CD4-positive, alpha-beta T cell treated with Interleukin-17A for 1 hour (primary cell): ENCODE measurements around the gene CLDND1.

Source experiments
- DNase-seq: peaks from one replicate; pipeline ENCODE4 v3.0.0-alpha.2; 2020

CLDND1 gene

GRCh38 chr3:98513091-98513511, 9.6 kb downstream of the CLDND1 start:
- no peak for DNase-seq

GRCh38 chr3:98512576-98512975, 10.1 kb downstream of the CLDND1 start:
- DNase-seq: no peak

- DNase-seq: peak; percentile 26
These were observed 14.1 kb downstream of the CLDND1 start for GRCh38 chr3:98508582-98508981.

GRCh38 chr3:98504539-98504938, 18.2 kb downstream of the CLDND1 start:
- no peak for DNase-seq

GRCh38 chr3:98501863-98502576, 20.7 kb downstream of the CLDND1 start:
- no peak for DNase-seq

- no peak for DNase-seq
These were observed 21.4 kb downstream of the CLDND1 start for GRCh38 chr3:98501270-98501669.

- no peak for DNase-seq
These were observed 22.7 kb downstream of the CLDND1 start for GRCh38 chr3:98500019-98500418.

GRCh38 chr3:98497381-98497780, 25.3 kb downstream of the CLDND1 start, which contains the start of gene OR5K2:
Gene OR5K2 (plus strand): TSS chr3:98497681. CDS start chr3:98497681, 0 bp downstream.
- no peak for DNase-seq

- no peak for DNase-seq
These were observed 39.1 kb downstream of the CLDND1 start for GRCh38 chr3:98483626-98484025.

GRCh38 chr3:98482717-98483482, 39.8 kb downstream of the CLDND1 start:
- no peak for DNase-seq
